Measurements from ENCODE around the gene ZNF506.
"Not testable (repeated sequence)": the region's sequence is repeated elsewhere in the genome, so short reads cannot be mapped to it uniquely, and the experiment has no call there.

Gene ZNF506

GRCh38 chr19:19826875-19827274 is 5.3 kb upstream of the ZNF506 start:
- peaks cover 9% of the 10 kb centered on the region; the same call in 1 of the 2 replicates for H3K9me3 ChIP-seq (ENCODE audit: insufficient read depth, low read depth, low read length)
- H3K4me1 ChIP-seq (ENCODE audit: insufficient read depth, low read length, poor library complexity, severe bottlenecking): no peaks in the 10 kb centered on the region
- H3K79me2 ChIP-seq (ENCODE audit: insufficient read depth, low read length): no peaks in the 10 kb centered on the region
- no peaks in the 10 kb centered on the region for H3K27me3 ChIP-seq (ENCODE audit: insufficient read depth, low read length, poor library complexity, severe bottlenecking)
- H3K9ac ChIP-seq (ENCODE audit: low read depth, low read length, poor library complexity, severe bottlenecking): no peak overlapping the region
- H3K4me2 ChIP-seq (ENCODE audit: low read depth, low read length, poor library complexity, severe bottlenecking): no peak overlapping the region
- no peak overlapping the region for H2AFZ ChIP-seq (ENCODE audit: low read length)
- H3F3A ChIP-seq (ENCODE audit: low read depth): no peaks in the 10 kb centered on the region
- H3K9me2 ChIP-seq (replicated peaks; ENCODE audit: low read depth, low read length): no peaks in the 10 kb centered on the region
- H4K20me1 ChIP-seq (ENCODE audit: insufficient read depth, low read length, poor library complexity, severe bottlenecking): no peaks in the 10 kb centered on the region
- no peaks in the 10 kb centered on the region for H3K36me3 ChIP-seq (ENCODE audit: insufficient read depth, low read length)
- no peak overlapping the region for H3K4me3 ChIP-seq (ENCODE audit: low read length, poor library complexity, severe bottlenecking)
- TF ChIP-seq EZH2phosphoT487 (IDR thresholded peaks at IDR 0.05; ENCODE audit: borderline replicate concordance) (no peak), CTCF (conservative IDR thresholded peaks at IDR 0.05; ENCODE audit: low read length) (no peak)

- H3K27me3 ChIP-seq (ENCODE audit: insufficient read depth, low read length, poor library complexity, severe bottlenecking): no peaks in the 10 kb centered on the region
- H2AFZ ChIP-seq (ENCODE audit: low read length): no peak overlapping the region
- no peaks in the 10 kb centered on the region for H3K9me2 ChIP-seq (replicated peaks; ENCODE audit: low read depth, low read length)
- no peaks in the 10 kb centered on the region for H3K9me3 ChIP-seq (ENCODE audit: insufficient read depth, low read depth, low read length)
- H3K9ac ChIP-seq (ENCODE audit: low read depth, low read length, poor library complexity, severe bottlenecking): no peak overlapping the region
- TF ChIP-seq EZH2phosphoT487 (IDR thresholded peaks at IDR 0.05; ENCODE audit: borderline replicate concordance) (no peak), CTCF (conservative IDR thresholded peaks at IDR 0.05; ENCODE audit: low read length) (no peak)
- H3K4me1 ChIP-seq (ENCODE audit: insufficient read depth, low read length, poor library complexity, severe bottlenecking): no peaks in the 10 kb centered on the region
- H3K79me2 ChIP-seq (ENCODE audit: insufficient read depth, low read length): peaks cover 21% of the 10 kb centered on the region
- H3K36me3 ChIP-seq (ENCODE audit: insufficient read depth, low read length): no peaks in the 10 kb centered on the region
- no peaks in the 10 kb centered on the region for H3F3A ChIP-seq (ENCODE audit: low read depth)
- H4K20me1 ChIP-seq (ENCODE audit: insufficient read depth, low read length, poor library complexity, severe bottlenecking): peaks cover 6% of the 10 kb centered on the region
- no peak overlapping the region for H3K4me3 ChIP-seq (ENCODE audit: low read length, poor library complexity, severe bottlenecking)
- no peak overlapping the region for H3K4me2 ChIP-seq (ENCODE audit: low read depth, low read length, poor library complexity, severe bottlenecking)
Measured at GRCh38 chr19:19823916-19824315, 2.4 kb upstream of the ZNF506 start.

GRCh38 chr19:19821976-19822375 is 426 bp upstream of the ZNF506 start:
- H3K27me3 ChIP-seq (ENCODE audit: insufficient read depth, low read length, poor library complexity, severe bottlenecking); H3K9me2 ChIP-seq (replicated peaks; ENCODE audit: low read depth, low read length); H3K4me1 ChIP-seq (ENCODE audit: insufficient read depth, low read length, poor library complexity, severe bottlenecking); H3K9me3 ChIP-seq (ENCODE audit: insufficient read depth, low read depth, low read length); H3K36me3 ChIP-seq (ENCODE audit: insufficient read depth, low read length); H3F3A ChIP-seq (ENCODE audit: low read depth): not testable (repeated sequence)
- Histone ChIP-seq H3K9ac (ENCODE audit: low read depth, low read length, poor library complexity, severe bottlenecking) (peak overlapping the region; percentile 63), H3K79me2 (ENCODE audit: insufficient read depth, low read length) (peaks cover 35% of the 10 kb centered on the region), H3K4me3 (ENCODE audit: low read length, poor library complexity, severe bottlenecking) (peak overlapping the region; percentile 83), H4K20me1 (ENCODE audit: insufficient read depth, low read length, poor library complexity, severe bottlenecking) (peaks cover 11% of the 10 kb centered on the region), H3K4me2 (ENCODE audit: low read depth, low read length, poor library complexity, severe bottlenecking) (peak overlapping the region; percentile 62), H2AFZ (ENCODE audit: low read length) (peak overlapping the region; percentile 70)

- Histone ChIP-seq H3K9ac (ENCODE audit: low read depth, low read length, poor library complexity, severe bottlenecking) (peak overlapping the region; percentile 88), H3K27me3 (ENCODE audit: insufficient read depth, low read length, poor library complexity, severe bottlenecking) (no peaks in the 10 kb centered on the region), H3K4me3 (ENCODE audit: low read length, poor library complexity, severe bottlenecking) (peak overlapping the region; percentile 83), H3K9me3 (ENCODE audit: insufficient read depth, low read depth, low read length) (no peaks in the 10 kb centered on the region), H3F3A (ENCODE audit: low read depth) (no peaks in the 10 kb centered on the region), H3K36me3 (ENCODE audit: insufficient read depth, low read length) (no peaks in the 10 kb centered on the region), H2AFZ (ENCODE audit: low read length) (no peak overlapping the region), H3K79me2 (ENCODE audit: insufficient read depth, low read length) (peaks cover 43% of the 10 kb centered on the region), H3K4me1 (ENCODE audit: insufficient read depth, low read length, poor library complexity, severe bottlenecking) (no peaks in the 10 kb centered on the region), H3K4me2 (ENCODE audit: low read depth, low read length, poor library complexity, severe bottlenecking) (peak overlapping the region; percentile 78), H4K20me1 (ENCODE audit: insufficient read depth, low read length, poor library complexity, severe bottlenecking) (peaks cover 11% of the 10 kb centered on the region), H3K9me2 (replicated peaks; ENCODE audit: low read depth, low read length) (no peaks in the 10 kb centered on the region)
- TF ChIP-seq EZH2phosphoT487 (IDR thresholded peaks at IDR 0.05; ENCODE audit: borderline replicate concordance) (no peak), CTCF (conservative IDR thresholded peaks at IDR 0.05; ENCODE audit: low read length) (no peak)
Measured at GRCh38 chr19:19820774-19821320, 703 bp downstream of the ZNF506 start.
